GM10266 (cell line): ENCODE results near the gene BANF2.

Source experiments
- DNase-seq: peaks from one replicate; pipeline ENCODE4 v3.0.0; 2012; ENCODE audit errors: extremely low spot score
- TF ChIP-seq, protein P1 (sequence below): IDR thresholded peaks from 2 replicates; pipeline ENCODE4 v1.5.1; 2012; ENCODE audit warnings: mild to moderate bottlenecking, low read depth; ENCODE audit not compliant: control insufficient read depth, insufficient read depth; ENCODE audit errors: missing control alignments

Gene BANF2

DNA sequence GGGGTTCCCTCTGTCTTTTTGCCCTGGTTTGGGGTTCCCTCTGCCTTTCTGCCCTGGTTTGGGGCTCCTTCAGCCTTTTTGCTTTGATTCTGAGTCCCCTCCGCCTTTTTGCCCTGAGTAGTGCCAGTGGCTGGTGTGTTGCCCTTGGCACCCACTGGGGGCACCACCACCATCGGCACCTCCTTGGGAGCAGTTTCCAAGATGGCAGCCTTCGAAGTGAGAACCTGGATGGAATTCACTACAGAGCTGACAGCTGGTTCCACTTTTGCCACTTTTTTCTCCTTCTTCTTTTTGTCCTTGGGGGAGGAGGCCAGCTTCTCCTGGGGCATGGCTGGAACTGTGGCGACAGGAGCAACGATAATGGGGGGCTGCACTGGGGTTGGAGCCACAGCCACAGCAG, 40.0 kb upstream of the BANF2 start:
- TF ChIP-seq, protein P1, sequence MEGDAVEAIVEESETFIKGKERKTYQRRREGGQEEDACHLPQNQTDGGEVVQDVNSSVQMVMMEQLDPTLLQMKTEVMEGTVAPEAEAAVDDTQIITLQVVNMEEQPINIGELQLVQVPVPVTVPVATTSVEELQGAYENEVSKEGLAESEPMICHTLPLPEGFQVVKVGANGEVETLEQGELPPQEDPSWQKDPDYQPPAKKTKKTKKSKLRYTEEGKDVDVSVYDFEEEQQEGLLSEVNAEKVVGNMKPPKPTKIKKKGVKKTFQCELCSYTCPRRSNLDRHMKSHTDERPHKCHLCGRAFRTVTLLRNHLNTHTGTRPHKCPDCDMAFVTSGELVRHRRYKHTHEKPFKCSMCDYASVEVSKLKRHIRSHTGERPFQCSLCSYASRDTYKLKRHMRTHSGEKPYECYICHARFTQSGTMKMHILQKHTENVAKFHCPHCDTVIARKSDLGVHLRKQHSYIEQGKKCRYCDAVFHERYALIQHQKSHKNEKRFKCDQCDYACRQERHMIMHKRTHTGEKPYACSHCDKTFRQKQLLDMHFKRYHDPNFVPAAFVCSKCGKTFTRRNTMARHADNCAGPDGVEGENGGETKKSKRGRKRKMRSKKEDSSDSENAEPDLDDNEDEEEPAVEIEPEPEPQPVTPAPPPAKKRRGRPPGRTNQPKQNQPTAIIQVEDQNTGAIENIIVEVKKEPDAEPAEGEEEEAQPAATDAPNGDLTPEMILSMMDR = no peak
- DNase-seq = no peak

DNA sequence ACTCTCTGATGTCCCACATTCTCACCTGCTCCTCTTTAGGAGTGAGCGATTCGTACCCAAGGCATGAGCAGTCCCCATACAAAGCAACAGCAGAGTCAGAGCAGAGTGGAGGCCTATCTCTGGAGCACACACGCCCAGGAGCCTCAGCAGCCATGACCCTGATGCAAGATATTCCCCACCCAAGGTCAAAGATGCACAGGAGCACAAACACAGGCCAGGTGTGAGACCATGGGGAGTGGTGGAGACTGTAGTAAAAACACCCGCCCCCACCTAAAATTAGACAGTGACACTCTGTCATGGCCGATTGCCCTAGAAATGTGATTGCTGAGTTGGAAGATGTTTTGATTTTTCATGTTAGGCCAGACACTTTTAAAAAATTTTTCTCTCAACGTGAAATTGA, 39.1 kb upstream of the BANF2 start:
- TF ChIP-seq, protein P1 = no peak
- no peak for DNase-seq

DNA sequence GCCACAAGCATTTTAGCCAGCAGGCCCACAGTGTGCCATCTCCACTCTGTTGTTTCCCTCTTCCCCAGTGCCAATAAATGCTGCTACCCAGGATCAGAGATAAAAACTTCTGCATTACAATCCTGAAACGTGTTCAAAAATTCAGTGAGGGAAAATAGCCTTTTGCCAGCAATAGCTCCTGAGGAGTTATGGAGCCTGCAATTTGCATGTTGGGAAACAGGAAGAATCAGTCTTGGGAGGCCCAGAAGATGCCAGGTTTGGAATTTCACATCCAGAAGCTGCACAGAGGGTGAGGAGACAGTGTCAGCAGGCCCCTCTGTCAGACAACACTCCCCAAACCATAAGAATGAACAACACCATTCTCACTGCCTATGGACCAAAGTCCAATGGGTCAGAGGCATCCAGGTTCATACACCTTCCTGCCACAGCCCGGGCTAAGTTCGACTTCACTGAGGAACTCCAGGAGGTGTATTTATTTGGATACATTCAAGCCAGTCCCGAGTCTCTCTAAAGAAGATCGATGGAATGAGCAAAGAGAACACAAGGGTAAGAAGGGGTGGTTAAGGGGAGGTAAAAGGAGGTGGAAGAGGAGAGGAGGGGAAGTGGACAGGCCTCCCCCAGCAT, 38.5 kb upstream of the BANF2 start:
- TF ChIP-seq, protein P1 = no peak
- DNase-seq = no peak

DNA sequence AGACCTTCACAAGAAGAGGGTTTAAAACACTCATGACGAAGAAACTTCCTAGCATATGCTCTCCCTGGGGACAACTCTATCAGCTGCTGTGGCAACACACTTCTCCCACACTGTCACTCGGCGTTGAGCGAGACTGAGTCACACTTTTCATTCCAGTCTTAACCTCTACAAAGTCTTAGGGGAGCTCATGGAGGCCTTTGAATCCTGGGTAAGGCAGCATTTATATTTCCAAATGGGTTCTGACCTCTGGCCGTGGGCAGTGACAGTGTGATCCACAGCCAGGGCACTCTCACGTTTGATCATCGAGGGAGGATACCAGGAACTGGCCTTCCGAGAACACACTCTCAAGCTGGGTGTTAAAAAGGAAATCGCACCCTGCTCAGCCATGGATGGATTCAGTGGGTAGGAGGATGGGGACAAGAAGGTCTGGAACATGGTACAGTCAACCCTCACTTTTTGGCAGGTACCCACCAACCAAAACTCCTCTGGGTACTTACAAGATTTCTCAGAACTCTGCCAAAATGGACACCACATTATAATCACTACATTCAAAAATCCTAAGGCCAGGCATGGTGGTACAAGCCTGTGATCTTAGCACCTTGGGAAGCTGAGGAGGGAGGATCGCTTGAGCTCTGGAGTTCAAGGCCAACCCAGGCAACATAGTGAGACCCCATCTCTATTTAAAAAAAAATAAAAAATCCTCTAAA, 37.3 kb upstream of the BANF2 start:
- no peak for DNase-seq
- TF ChIP-seq, protein P1 = no peak

DNA sequence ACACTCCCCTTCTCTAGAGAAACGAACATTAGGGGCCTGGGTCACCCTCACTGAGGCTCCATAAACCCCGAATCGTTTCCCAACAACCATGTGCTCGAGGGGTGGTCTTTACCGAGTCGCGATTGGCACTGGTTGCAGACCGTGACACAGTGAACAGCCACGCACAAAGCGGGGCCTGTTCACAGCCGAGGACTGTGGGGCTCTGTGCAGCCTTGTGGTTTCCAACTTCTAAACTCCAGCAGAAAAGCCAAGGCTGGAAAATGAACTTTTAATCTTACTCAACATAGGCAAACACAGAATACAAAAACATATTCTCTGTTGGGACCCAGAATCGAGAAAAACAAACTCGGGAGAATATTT, 36.7 kb upstream of the BANF2 start:
- no peak for DNase-seq
- TF ChIP-seq, protein P1 = no peak

DNA sequence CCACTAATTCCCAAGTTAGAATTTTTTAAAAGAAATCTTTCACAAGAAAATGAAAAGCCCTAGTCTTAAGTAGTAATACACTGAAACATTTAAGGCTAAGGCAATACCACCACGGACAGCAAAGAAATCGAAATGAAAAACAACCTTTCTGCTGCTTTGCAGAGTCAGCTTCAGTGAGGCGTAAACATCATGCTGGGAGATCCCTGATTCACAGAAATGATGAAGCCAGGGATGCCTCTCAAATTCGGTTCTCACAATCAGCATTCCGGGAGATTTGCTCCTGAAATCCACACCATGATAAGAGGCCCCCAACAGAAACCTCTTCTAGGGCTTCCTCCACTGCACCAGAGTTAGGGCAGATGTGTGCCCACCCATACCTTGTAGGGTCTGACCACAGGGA, 36.3 kb upstream of the BANF2 start:
- no peak for DNase-seq
- TF ChIP-seq, protein P1 = no peak

DNA sequence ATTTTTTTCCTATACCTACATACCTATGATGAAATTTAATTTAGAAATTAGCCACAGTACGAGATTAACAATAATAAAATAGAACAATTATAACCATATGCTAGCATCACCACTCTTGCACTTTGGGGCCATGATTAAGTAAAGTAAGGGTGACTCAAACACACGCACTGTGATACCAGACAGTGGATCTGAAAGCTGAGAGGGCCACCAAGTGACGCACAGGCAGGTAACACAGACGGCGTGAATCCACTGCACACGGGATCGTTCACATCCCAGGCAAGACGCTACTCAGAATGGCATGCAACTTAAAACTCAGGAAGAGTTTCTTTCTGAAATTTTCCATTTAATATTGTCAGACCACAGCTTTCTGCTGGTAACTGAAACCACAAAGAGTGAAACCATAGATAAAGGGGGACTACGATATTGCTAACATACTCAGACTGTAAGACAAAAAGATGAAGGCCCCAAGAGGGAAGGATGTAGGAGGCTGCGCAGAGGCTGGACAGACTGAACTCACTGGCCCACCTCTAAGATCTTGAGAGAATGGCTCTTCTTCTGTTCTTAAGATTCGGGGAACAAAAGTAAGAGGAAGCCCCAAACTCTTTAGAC, 35.6 kb upstream of the BANF2 start:
- DNase-seq = no peak
- TF ChIP-seq, protein P1 = no peak
